Adrenal gland (tissue), 12 donors: ENCODE measurements around the gene GPSM1. TPM values are rescaled to one million over a fixed set of nuclear protein-coding genes. Genes with fewer than 3 reads are reported as not detected.

Experiments
- DNase-seq, 7 donors: peaks; one replicate each; pipeline ENCODE4 v3.0.0-alpha.2; 2019 to 2020
- H3K27ac ChIP-seq, 5 donors: fragments of 200-600 bp; sonication (generic) in 4 of 5; 1 replicate in 3 of 5; 2 replicates in 2 of 5; pipeline versions ENCODE4 v1.5.1 to v1.8.0; 2016 to 2020; ENCODE audit warnings: mild to moderate bottlenecking in 1 of 5
- H3K27me3 ChIP-seq: fragments of 200-600 bp; 2 replicates; pipeline ENCODE4 v1.8.0; 2021
- H3K36me3 ChIP-seq, 2 donors: fragments of 200-600 bp; replicated peaks in 1 of 2; 1 replicate in 1 of 2; 2 replicates in 1 of 2; pipeline versions ENCODE4 v1.5.1 to v1.8.0; 2018 to 2022
- H3K4me1 ChIP-seq, 2 donors: fragments of 200-600 bp; replicated peaks in 1 of 2; 1 replicate in 1 of 2; 2 replicates in 1 of 2; pipeline versions ENCODE4 v1.5.1 to v1.8.0; 2018 to 2021
- H3K4me3 ChIP-seq, 4 donors: fragments of 200-600 bp; sonication (generic) in 3 of 4; one replicate each; pipeline ENCODE4 v1.5.1; 2016 to 2018
- H3K9me3 ChIP-seq, 3 donors: fragments of 200-600 bp; sonication (generic) in 1 of 3; replicated peaks in 1 of 3; 1 replicate in 2 of 3; 2 replicates in 1 of 3; pipeline versions ENCODE4 v1.5.1 to v1.8.0; 2016 to 2021
- CTCF ChIP-seq, 6 experiments: fragments of 450-650 bp in 4 of 6; fragments of 200-600 bp in 2 of 6; sonication (generic) in 1 of 6; IDR thresholded peaks; 1 replicate in 5 of 6; 2 replicates in 1 of 6; pipeline versions ENCODE4 v1.5.1 to v1.8.0; 2016 to 2021; ENCODE audit warnings: antibody characterized with exemption in 6 of 6, mild to moderate bottlenecking in 2 of 6, moderate library complexity in 1 of 6
- POLR2A ChIP-seq, 2 donors: fragments of 450-650 bp; IDR thresholded peaks; one replicate each; pipeline ENCODE4 v1.6.1; 2017; ENCODE audit warnings: antibody characterized with exemption in 2 of 2, mild to moderate bottlenecking in 2 of 2, moderate library complexity in 1 of 2
- WGBS, 4 donors: extraction: QIAGEN DNeasy Blood & Tissue Kit in 2 of 4; methylation state at CpG; one replicate each; pipeline versions ENCODE4 v1.1.5 to v1.1.7; 2013 to 2017; 5-methylcytosine and 5-hydroxymethylcytosine counted together
- intact Hi-C, 2 donors: fragments of 100-400 bp; cut with DNase I; formaldehyde crosslinking; loops; one replicate each; pipeline versions ENCODE4 v1.14.1 to v1.15.0; 2022 to 2023
- polyA plus RNA-seq, 3 donors: library from polyadenylated mRNA; stranded (reverse); fragments of 200-250 nt in 2 of 3; fragments of 350-450 nt in 1 of 3; fragmentation: Illumina TruSeq in 1 of 3; extraction: RNeasy Lipid Tissue Mini Kit (QIAGEN cat#74804) in 1 of 3; gene quantifications; one replicate each; pipeline ENCODE4 v1.2.3, GENCODE V29; 2013 to 2014
- total RNA-seq, 9 donors: library from RNA; depleted of rRNA in 4 of 9; stranded (reverse); fragments of >200 nt in 4 of 9; fragments of 120-200 nt in 1 of 9; fragmentation: NEBNext Ultra II Directional in 1 of 9; extraction: Animal tissue kit (Norgen Biotek cat#: 25700) in 1 of 9; gene quantifications; one replicate each; pipeline versions ENCODE4 v1.1.0 to v1.2.4, GENCODE V29; 2013 to 2023
- donor health status: healthy with polysubstance abuse.
- donor health status: Bipolar disorder and iron deficiency.
- donor health status: DM: yes; HTN: yes; CAD: no.
- donor health status: DM: no; HTN: no; CAD: no.
- donor health status: DM: no; HTN: no; CAD: no.
- donor health status: DM: yes; HTN: yes; CAD: no.

GPSM1 gene
- total and polyA plus RNA-seq, 12 donors, result 2.9 to 50.4 (median 17.2) TPM

- Histone ChIP-seq H3K4me1 (peaks cover 0 to 14% of the 10 kb centered on the region in 2 donors), H3K4me3 (no peak overlapping the region), H3K27ac (peak overlapping the region in 2 of 5 donors; percentile 42 to 93), H3K36me3 (no peaks in the 10 kb centered on the region), H3K27me3 (no peaks in the 10 kb centered on the region), H3K9me3 (no peaks in the 10 kb centered on the region)
- TF ChIP-seq POLR2A (IDR thresholded peaks at IDR 0.05) (no peak), CTCF (IDR thresholded peaks at IDR 0.05) (no peak)
- 77 to 88% (median 85%) methylated on average over 2 to 6 of the region's 6 CpGs for WGBS, 4 donors
- intact Hi-C loops, result no loop called here
- no peak for DNase-seq
These were observed 35.1 kb downstream of the GPSM1 start for GRCh38 chr9:136362450-136362784.

DNA sequence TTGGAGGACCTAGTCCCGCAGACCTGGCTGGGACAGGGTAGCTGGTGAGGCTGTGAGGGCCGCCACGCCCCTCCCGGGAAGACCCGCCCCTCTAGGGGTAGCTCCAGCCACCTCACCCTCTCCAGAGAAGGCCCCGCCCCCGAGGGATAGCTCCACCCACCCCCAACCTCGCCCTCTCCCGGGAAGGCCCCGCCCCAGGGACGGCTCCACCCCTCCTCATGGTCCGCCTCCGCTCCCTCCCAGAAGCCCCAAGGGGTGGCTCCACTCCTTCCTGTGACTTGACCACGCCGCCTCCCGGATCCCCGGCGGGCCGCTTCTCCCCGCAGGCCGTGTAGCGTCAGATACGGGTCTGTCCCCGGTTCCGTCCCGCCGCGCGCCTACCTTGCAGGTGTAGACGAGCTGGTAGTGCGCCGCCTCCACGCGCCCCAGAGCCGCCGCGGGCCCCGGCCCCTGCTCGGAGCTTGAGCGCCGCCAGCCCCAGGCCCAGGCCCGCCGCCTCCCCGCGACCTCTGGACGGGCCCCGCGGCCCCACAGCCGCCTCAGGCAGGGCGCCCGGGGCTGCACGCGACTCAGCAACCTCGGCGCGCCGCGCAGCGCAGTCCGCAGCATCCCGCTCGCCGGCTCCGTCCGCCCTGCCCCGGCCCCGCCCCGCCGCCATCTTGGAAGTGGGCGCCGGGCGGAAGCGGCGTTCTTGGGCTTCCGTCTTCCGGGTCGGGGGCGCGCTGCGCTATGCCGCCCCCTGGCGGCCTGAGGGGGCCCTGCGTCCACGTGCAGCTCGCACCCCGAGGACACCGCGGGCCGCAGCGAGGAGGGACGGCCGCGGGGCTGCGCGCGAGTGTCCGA lies 36.0 kb downstream of the GPSM1 start, which contains the start of gene DNLZ:
DNLZ (minus strand) TSS at position 639 of the 843 bp plus-strand sequence; CDS start at position 609, 30 bp downstream.
- Histone ChIP-seq H3K4me3 (peak within 1 kb of the TSS in 3 of 4 donors; percentile 45 to 73 (median 62)), H3K9me3 (no peaks in the 10 kb centered on the region), H3K4me1 (peaks cover 0 to 9% of the 10 kb centered on the region in 2 donors), H3K36me3 (no peaks in the 10 kb centered on the region), H3K27me3 (no peaks in the 10 kb centered on the region), H3K27ac (peak within 1 kb of the TSS; percentile 67 to 93 (median 75))
- intact Hi-C loops, result no loop called here
- TF ChIP-seq CTCF (IDR thresholded peaks at IDR 0.05), result peak; percentile 55 to 100 (median 91)
- TF ChIP-seq POLR2A (IDR thresholded peaks at IDR 0.05), result peak; percentile 71 to 77
- 1% methylated on average over 96 to 97 of the region's 97 CpGs; no CpG with 5 or more reads in 2 of the 4 donors for WGBS, 4 donors
- DNase-seq, result peak; percentile 97 to 99 (median 98)

- Histone ChIP-seq H3K4me3 (peak overlapping the region in 1 of 4 donors; percentile 73), H3K9me3 (no peaks in the 10 kb centered on the region), H3K27ac (peak overlapping the region in 1 of 5 donors; percentile 85), H3K36me3 (no peaks in the 10 kb centered on the region), H3K4me1 (peaks cover 0 to 8% of the 10 kb centered on the region in 2 donors), H3K27me3 (no peaks in the 10 kb centered on the region)
- DNase-seq, result no peak
- WGBS, 4 donors, result 35 to 44% (median 40%) methylated on average over 25 to 54 of the region's 54 CpGs; no CpG with 5 or more reads in 1 of the 4 donors
- intact Hi-C loops, result no loop called here
- TF ChIP-seq CTCF (IDR thresholded peaks at IDR 0.05), result peak in 3 of 6 experiments; percentile 8 to 44 (median 17)
- no peak for TF ChIP-seq POLR2A (IDR thresholded peaks at IDR 0.05)
These were observed 36.8 kb downstream of the GPSM1 start for GRCh38 chr9:136363949-136364748.
